Transverse colon (tissue), 4 donors: ENCODE measurements around the gene DCAF15.

ENCODE experiments used
- POLR2A ChIP-seq: fragments of 450-650 bp; IDR thresholded peaks from one replicate; pipeline ENCODE4 v1.6.1; 2016; ENCODE audit warnings: antibody characterized with exemption, mild to moderate bottlenecking, moderate library complexity
- POLR2AphosphoS5 ChIP-seq, 3 donors: sonication (generic); formaldehyde crosslinking; IDR thresholded peaks; one replicate each; pipeline ENCODE4 v1.6.1; 2016; ENCODE audit warnings: antibody characterized with exemption in 3 of 3
- TF ChIP-seq, protein P1 (sequence below), 5 experiments: fragments of 200-600 bp in 3 of 5; fragments of 450-650 bp in 2 of 5; sonication (generic) in 3 of 5; IDR thresholded peaks; 1 replicate in 2 of 5; 2 replicates in 3 of 5; pipeline ENCODE4 v1.5.1; 2016 to 2017; ENCODE audit warnings: antibody characterized with exemption in 5 of 5, inconsistent platforms in 3 of 5, mild to moderate bottlenecking in 2 of 5, moderate library complexity in 1 of 5

DNA sequence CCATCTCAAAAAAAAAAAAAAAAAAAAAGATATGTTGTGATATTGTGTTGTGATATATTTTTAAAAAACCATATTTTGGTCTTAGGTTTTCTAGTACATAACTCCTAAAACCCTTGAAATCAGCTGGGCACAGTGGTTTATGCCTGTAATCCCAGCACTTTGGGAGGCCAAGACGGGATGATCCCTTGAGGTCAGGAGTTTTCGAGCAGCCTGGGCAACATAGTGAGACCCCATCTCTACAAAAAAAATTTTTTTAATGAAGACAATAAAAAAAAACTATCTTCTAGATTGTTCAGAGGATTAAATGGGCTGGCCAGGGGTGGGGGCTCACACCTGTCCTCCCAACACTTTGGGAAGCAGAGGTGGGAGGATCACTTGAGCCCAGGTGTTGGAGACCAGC, 1.3 kb upstream of the DCAF15 start:
- TF ChIP-seq POLR2A: no peak
- TF ChIP-seq, protein P1, sequence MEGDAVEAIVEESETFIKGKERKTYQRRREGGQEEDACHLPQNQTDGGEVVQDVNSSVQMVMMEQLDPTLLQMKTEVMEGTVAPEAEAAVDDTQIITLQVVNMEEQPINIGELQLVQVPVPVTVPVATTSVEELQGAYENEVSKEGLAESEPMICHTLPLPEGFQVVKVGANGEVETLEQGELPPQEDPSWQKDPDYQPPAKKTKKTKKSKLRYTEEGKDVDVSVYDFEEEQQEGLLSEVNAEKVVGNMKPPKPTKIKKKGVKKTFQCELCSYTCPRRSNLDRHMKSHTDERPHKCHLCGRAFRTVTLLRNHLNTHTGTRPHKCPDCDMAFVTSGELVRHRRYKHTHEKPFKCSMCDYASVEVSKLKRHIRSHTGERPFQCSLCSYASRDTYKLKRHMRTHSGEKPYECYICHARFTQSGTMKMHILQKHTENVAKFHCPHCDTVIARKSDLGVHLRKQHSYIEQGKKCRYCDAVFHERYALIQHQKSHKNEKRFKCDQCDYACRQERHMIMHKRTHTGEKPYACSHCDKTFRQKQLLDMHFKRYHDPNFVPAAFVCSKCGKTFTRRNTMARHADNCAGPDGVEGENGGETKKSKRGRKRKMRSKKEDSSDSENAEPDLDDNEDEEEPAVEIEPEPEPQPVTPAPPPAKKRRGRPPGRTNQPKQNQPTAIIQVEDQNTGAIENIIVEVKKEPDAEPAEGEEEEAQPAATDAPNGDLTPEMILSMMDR (IDR thresholded peaks at IDR 0.05): no peak
- TF ChIP-seq POLR2AphosphoS5 (IDR thresholded peaks at IDR 0.05): no peak
